ENCODE measurements around the gene CDK5RAP3. TPM values are rescaled to one million over a fixed set of nuclear protein-coding genes. Genes with fewer than 3 reads are reported as not detected.

The CDK5RAP3 gene
- polyA plus RNA-seq, 2 donors, result 103 to 217 TPM

DNA sequence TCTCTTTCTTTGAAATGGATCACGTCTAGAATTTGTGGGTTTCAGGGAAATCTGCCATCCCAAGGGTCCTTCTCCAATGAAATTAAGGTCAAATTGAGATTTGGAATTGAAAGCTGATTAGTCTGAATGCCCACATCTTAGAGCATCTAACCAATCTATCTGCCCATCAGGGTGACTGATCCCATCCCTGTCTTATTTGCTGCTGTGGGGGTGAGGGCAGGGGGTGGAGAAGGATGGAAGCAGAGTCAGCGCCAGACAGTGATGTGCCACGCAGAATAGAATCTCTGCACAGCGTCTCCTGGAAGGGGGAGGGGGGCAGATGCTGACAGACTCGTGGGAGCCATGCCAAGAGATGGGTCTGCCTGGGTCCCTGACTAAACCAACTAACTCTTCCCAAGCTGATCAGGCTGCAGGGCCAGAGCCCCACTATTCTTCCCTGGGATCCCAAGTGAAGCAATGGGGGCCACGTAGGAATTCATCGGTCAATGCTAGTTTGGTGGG is 32.1 kb downstream of the CDK5RAP3 start:
- H3K27me3 ChIP-seq (ENCODE audit: control insufficient read depth in 1 of 2, insufficient read depth in 2 of 2, low read length in 2 of 2), result no peaks in the 10 kb centered on the region
- no peak overlapping the region for H3K27ac ChIP-seq (ENCODE audit: low read depth in 2 of 2, low read length in 1 of 2)
- H3K36me3 ChIP-seq (ENCODE audit: control insufficient read depth in 2 of 2, insufficient read depth in 2 of 2, low read length in 1 of 2), result no peaks in the 10 kb centered on the region
- H3K4me3 ChIP-seq (ENCODE audit: low read depth in 1 of 2, low read length in 2 of 2), result no peak overlapping the region
- 59 to 67% methylated on average over 7 of the region's 7 CpGs for WGBS, 2 donors
- H3K4me1 ChIP-seq (ENCODE audit: control insufficient read depth in 2 of 2, insufficient read depth in 2 of 2, low read length in 1 of 2), result peaks cover 0 to 8% of the 10 kb centered on the region in 2 donors
- H3K9me3 ChIP-seq (ENCODE audit: control insufficient read depth in 2 of 2, insufficient read depth in 1 of 2, low read depth in 1 of 2, low read length in 1 of 2), result no peaks in the 10 kb centered on the region

DNA sequence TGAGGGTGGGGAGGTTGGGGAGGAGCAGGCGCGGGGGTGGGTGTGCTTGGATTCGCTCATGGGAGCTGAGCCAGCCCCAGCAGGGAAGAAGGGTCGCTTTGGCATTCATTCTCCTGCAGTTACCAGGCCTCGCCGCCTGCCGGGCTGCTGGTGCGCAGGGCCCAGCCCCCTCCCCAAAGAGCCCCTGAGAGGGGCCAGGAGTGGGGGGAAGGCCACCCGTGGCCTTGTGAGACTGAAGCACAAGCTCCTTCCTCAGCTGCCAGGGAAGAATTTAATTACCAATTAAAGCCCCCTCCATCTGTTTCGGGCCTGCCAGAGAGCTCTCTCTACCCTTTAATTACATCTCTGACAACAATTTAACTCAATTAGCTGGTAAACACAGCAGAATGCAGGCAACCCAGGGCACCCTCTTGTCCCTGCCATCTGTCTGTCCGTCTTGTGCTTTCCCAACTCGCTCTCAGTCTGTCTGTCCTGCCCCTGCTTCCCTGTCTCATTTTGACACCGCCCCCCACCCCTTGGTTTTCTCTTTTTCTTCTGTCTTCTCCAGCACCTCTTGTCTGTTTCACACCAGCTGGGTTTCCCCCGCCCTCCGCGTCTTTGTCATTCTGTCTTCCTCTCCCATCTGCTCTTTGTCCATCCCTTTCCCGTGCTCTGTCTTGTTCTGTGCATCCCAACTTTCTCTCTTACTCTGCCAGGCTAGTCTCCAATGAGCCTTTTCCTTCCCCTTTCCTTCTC is 32.7 kb downstream of the CDK5RAP3 start:
- Histone ChIP-seq H3K4me1 (ENCODE audit: control insufficient read depth in 2 of 2, insufficient read depth in 2 of 2, low read length in 1 of 2) (peaks cover 0 to 8% of the 10 kb centered on the region in 2 donors), H3K9me3 (ENCODE audit: control insufficient read depth in 2 of 2, insufficient read depth in 1 of 2, low read depth in 1 of 2, low read length in 1 of 2) (no peaks in the 10 kb centered on the region), H3K27ac (ENCODE audit: low read depth in 2 of 2, low read length in 1 of 2) (no peak overlapping the region), H3K27me3 (ENCODE audit: control insufficient read depth in 1 of 2, insufficient read depth in 2 of 2, low read length in 2 of 2) (no peaks in the 10 kb centered on the region), H3K4me3 (ENCODE audit: low read depth in 1 of 2, low read length in 2 of 2) (no peak overlapping the region), H3K36me3 (ENCODE audit: control insufficient read depth in 2 of 2, insufficient read depth in 2 of 2, low read length in 1 of 2) (no peaks in the 10 kb centered on the region)
- 81 to 84% methylated on average over 17 of the region's 17 CpGs for WGBS, 2 donors

DNA sequence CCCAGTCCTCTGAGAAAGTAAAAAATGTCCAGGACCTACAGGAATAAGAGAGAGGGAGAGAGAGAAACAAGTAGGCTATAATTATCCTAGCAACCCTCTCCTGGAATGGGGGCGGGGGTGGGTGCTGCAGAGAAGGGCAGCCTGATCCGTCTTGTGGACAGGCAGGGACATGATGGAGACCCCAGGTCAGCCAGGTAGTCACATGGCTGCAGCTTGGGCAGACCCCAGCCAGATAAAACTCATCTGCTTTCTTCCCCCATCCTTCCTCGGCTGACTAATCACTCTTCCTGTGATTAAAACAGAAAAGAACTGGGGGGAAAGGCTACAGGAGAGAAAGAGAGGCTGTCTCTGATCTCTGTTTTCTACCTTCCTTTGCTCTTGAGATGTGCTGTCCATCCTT is 34.1 kb downstream of the CDK5RAP3 start:
- Histone ChIP-seq H3K27ac (ENCODE audit: low read depth in 2 of 2, low read length in 1 of 2) (no peak overlapping the region), H3K4me1 (ENCODE audit: control insufficient read depth in 2 of 2, insufficient read depth in 2 of 2, low read length in 1 of 2) (peaks cover 0 to 8% of the 10 kb centered on the region in 2 donors)
- WGBS, 2 donors, result 73 to 74% methylated on average over 3 of the region's 3 CpGs

DNA sequence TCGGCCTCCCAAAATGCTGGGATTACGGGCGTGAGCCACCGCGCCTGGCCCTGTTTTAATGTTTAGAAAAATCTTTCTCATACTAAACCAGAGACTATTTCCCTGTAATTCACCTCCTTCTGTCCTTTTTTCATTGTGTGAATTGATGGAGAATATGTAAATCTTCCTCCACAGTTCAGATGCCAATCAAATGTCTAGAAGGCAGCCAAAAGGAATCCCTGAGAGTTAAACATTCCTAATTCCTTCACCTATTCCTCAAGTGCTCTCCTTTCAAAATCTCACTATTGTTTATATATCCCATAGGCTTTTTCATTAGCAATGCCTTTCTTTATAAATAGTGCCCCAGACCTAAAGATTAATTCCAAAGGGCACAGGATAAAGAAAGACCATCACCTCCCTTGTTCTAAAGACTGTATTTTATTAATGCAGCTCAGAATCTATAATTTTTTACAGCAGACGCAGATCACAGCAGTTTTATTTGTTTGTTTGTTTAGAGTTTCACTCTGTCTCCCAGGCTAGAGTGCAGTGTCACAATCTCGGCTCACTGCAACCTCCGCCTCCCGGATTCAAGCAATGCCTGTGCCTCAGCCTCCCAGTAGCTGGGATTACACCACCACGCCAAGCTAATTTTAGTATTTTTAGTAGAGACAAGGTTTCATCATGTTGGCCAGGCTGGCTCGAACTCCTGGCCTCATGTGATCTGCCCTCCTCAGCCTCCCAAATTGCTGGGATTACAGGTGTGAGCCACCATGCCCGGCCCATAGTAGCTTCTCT is 36.2 kb downstream of the CDK5RAP3 start:
- Histone ChIP-seq H3K4me1 (ENCODE audit: control insufficient read depth in 2 of 2, insufficient read depth in 2 of 2, low read length in 1 of 2) (peaks cover under 1 to 11% of the 10 kb centered on the region in 2 donors), H3K4me3 (ENCODE audit: low read depth in 1 of 2, low read length in 2 of 2) (no peak overlapping the region), H3K9me3 (ENCODE audit: control insufficient read depth in 2 of 2, insufficient read depth in 1 of 2, low read depth in 1 of 2, low read length in 1 of 2) (no peaks in the 10 kb centered on the region), H3K36me3 (ENCODE audit: control insufficient read depth in 2 of 2, insufficient read depth in 2 of 2, low read length in 1 of 2) (no peaks in the 10 kb centered on the region), H3K27ac (ENCODE audit: low read depth in 2 of 2, low read length in 1 of 2) (no peak overlapping the region), H3K27me3 (ENCODE audit: control insufficient read depth in 1 of 2, insufficient read depth in 2 of 2, low read length in 2 of 2) (no peaks in the 10 kb centered on the region)
- WGBS, 2 donors, result 87 to 90% methylated on average over 12 of the region's 12 CpGs

More for the DNA sequence above, 34.1 kb downstream of the CDK5RAP3 start:
- Histone ChIP-seq H3K4me3 (ENCODE audit: low read depth in 1 of 2, low read length in 2 of 2) (no peak overlapping the region), H3K36me3 (ENCODE audit: control insufficient read depth in 2 of 2, insufficient read depth in 2 of 2, low read length in 1 of 2) (no peaks in the 10 kb centered on the region), H3K27me3 (ENCODE audit: control insufficient read depth in 1 of 2, insufficient read depth in 2 of 2, low read length in 2 of 2) (no peaks in the 10 kb centered on the region), H3K9me3 (ENCODE audit: control insufficient read depth in 2 of 2, insufficient read depth in 1 of 2, low read depth in 1 of 2, low read length in 1 of 2) (no peaks in the 10 kb centered on the region)

DNA sequence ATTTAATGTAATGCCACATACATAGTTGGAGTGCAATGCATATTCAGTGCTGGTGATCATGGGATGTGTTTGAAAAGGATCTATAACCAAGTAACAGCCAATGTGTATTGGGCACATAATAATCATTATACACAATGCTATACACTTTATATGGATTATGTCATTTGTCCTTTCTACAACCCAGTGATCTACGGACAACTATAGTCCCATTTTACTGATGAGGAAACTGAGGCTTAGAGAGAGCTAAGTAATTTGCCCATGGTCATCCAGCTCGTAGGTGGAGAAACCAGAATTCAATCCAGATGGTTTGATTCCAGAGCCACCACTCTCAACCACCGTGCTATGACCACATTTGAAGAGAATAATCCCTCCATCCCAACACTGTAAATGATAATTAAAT is 39.3 kb downstream of the CDK5RAP3 start:
- peaks cover 3 to 4% of the 10 kb centered on the region in 2 donors for H3K4me1 ChIP-seq (ENCODE audit: control insufficient read depth in 2 of 2, insufficient read depth in 2 of 2, low read length in 1 of 2)
- H3K27me3 ChIP-seq (ENCODE audit: control insufficient read depth in 1 of 2, insufficient read depth in 2 of 2, low read length in 2 of 2), result peaks cover 2 to 5% of the 10 kb centered on the region in 2 donors
- H3K36me3 ChIP-seq (ENCODE audit: control insufficient read depth in 2 of 2, insufficient read depth in 2 of 2, low read length in 1 of 2), result no peaks in the 10 kb centered on the region
- 86 to 89% methylated on average over 3 of the region's 3 CpGs for WGBS, 2 donors
- H3K9me3 ChIP-seq (ENCODE audit: control insufficient read depth in 2 of 2, insufficient read depth in 1 of 2, low read depth in 1 of 2, low read length in 1 of 2), result no peaks in the 10 kb centered on the region
- no peak overlapping the region for H3K27ac ChIP-seq (ENCODE audit: low read depth in 2 of 2, low read length in 1 of 2)
- no peak overlapping the region for H3K4me3 ChIP-seq (ENCODE audit: low read depth in 1 of 2, low read length in 2 of 2)

DNA sequence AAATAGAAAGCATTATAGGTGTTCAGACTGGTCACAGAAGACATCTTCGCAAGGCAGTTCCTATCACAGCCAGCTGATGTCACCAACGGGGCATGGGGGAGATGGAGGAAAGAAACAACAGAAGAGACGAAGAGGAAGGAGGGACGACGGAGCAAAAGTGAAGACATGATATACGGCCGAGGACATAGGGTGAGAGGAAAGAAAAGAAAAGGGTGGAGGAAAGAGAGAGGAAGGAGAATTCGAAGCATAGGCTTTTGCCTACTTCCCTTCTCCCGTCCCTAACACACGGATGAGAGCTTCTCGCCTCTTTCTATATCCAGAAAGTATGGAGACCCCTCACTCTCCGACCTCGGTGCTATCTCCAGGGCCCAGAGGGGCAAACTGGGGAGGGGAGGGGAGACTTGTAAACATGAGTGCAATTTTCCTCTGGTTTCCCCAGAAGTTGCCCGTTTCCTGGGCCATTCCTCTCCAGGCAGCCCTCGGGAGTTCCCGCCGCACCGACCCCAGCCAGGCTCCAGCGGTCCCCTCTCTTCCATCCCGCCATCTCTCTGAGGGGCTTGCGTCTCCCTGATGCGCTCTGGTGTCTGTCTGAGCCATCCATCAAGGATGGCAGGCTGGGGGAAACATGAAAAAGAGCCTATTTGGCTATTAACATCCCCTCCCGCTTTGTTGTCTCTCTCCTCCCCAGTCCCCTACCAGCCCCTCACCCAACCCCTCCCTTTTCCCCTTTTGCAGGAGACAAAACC is 40.7 kb downstream of the CDK5RAP3 start:
- WGBS, 2 donors, result 11 to 13% methylated on average over 23 of the region's 23 CpGs
- Histone ChIP-seq H3K36me3 (ENCODE audit: control insufficient read depth in 2 of 2, insufficient read depth in 2 of 2, low read length in 1 of 2) (no peaks in the 10 kb centered on the region), H3K27me3 (ENCODE audit: control insufficient read depth in 1 of 2, insufficient read depth in 2 of 2, low read length in 2 of 2) (peaks cover 2 to 5% of the 10 kb centered on the region in 2 donors), H3K4me1 (ENCODE audit: control insufficient read depth in 2 of 2, insufficient read depth in 2 of 2, low read length in 1 of 2) (peaks cover 3 to 4% of the 10 kb centered on the region in 2 donors), H3K27ac (ENCODE audit: low read depth in 2 of 2, low read length in 1 of 2) (no peak overlapping the region), H3K9me3 (ENCODE audit: control insufficient read depth in 2 of 2, insufficient read depth in 1 of 2, low read depth in 1 of 2, low read length in 1 of 2) (no peaks in the 10 kb centered on the region), H3K4me3 (ENCODE audit: low read depth in 1 of 2, low read length in 2 of 2) (no peak overlapping the region)

DNA sequence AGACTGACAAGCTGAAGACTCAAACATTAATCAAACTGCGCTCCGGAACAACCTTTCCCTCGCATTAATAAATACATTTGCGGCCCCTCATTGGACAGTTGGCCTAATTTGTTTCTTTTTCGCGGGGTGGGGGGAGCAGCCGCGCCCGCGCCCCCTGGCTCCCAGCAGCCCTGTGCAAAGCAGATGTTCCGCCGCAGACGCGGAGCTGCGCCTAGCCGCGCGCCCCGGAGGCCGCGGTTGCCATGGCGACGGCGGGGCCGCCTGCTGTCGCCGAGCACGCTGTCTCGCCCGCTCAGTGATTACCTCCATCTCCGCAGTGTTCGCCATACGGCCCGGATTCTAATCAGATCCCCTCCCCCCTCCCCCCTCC is 41.2 kb downstream of the CDK5RAP3 start:
- Histone ChIP-seq H3K36me3 (ENCODE audit: control insufficient read depth in 2 of 2, insufficient read depth in 2 of 2, low read length in 1 of 2) (no peaks in the 10 kb centered on the region), H3K4me1 (ENCODE audit: control insufficient read depth in 2 of 2, insufficient read depth in 2 of 2, low read length in 1 of 2) (peaks cover 3 to 4% of the 10 kb centered on the region in 2 donors), H3K27ac (ENCODE audit: low read depth in 2 of 2, low read length in 1 of 2) (no peak overlapping the region), H3K27me3 (ENCODE audit: control insufficient read depth in 1 of 2, insufficient read depth in 2 of 2, low read length in 2 of 2) (peaks cover 2 to 5% of the 10 kb centered on the region in 2 donors), H3K4me3 (ENCODE audit: low read depth in 1 of 2, low read length in 2 of 2) (peak overlapping the region in 1 of 2 donors; percentile 27), H3K9me3 (ENCODE audit: control insufficient read depth in 2 of 2, insufficient read depth in 1 of 2, low read depth in 1 of 2, low read length in 1 of 2) (no peaks in the 10 kb centered on the region)
- WGBS, 2 donors, result 0% methylated on average over 32 to 34 of the region's 34 CpGs

DNA sequence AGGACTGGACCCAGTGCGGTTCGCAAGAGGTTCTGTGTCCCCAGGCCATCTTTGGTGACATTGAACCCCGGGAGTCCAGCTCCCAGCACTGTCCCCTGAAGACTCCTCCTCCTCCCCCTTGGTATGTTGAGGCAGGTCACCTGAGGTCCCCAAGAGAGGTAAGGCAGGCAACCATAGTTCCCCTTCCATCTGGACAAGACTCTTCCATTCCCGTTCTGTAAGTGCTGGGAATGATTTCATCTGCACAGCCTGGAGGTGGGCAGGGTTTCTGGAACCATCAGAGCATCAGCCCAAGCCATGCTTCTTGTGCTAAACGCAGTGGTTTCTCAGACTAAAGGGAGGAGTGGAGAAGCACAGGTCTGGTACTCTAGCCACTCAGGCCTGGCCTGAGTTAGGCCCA is 41.7 kb downstream of the CDK5RAP3 start:
- Histone ChIP-seq H3K4me3 (ENCODE audit: low read depth in 1 of 2, low read length in 2 of 2) (no peak overlapping the region), H3K9me3 (ENCODE audit: control insufficient read depth in 2 of 2, insufficient read depth in 1 of 2, low read depth in 1 of 2, low read length in 1 of 2) (no peaks in the 10 kb centered on the region), H3K36me3 (ENCODE audit: control insufficient read depth in 2 of 2, insufficient read depth in 2 of 2, low read length in 1 of 2) (no peaks in the 10 kb centered on the region), H3K4me1 (ENCODE audit: control insufficient read depth in 2 of 2, insufficient read depth in 2 of 2, low read length in 1 of 2) (peaks cover 3 to 4% of the 10 kb centered on the region in 2 donors), H3K27me3 (ENCODE audit: control insufficient read depth in 1 of 2, insufficient read depth in 2 of 2, low read length in 2 of 2) (peaks cover 2 to 5% of the 10 kb centered on the region in 2 donors), H3K27ac (ENCODE audit: low read depth in 2 of 2, low read length in 1 of 2) (no peak overlapping the region)
- 38 to 47% methylated on average over 5 of the region's 5 CpGs for WGBS, 2 donors

DNA sequence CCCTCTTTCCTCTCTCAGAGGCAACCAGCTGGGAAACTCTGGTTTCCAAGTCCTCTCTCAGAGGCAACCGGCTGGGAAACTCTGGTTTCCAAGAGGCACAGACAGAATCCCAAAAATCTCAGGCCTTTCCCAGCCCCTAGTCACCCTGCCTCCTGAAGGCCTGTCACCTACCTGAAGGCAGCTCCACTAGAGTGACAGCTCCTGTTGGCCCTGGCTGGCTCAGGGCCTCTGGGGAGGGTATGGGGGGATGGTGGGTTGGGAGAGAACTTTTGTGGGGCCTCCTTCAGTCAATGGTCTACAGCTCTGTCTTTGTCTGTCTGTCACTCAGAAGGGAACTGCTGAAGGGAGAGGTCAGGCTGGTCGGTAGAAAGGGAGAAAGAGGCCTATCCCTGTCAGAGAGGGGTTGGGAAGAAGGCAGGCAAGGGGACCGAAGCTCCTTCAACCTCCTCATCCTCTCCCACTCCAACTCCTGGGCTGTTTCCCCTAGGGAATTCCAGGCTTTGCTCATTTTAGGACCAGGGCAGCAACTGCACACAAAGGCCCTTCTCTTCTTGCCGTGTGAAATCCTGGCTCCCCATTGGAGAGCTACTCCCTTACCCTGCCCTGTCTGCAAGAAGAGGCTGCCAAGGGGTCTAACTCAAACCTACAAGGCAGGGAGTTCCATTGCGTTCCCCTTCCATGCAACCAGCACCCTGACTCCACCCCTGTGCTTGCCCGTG is 43.1 kb downstream of the CDK5RAP3 start:
- Histone ChIP-seq H3K9me3 (ENCODE audit: control insufficient read depth in 2 of 2, insufficient read depth in 1 of 2, low read depth in 1 of 2, low read length in 1 of 2) (no peaks in the 10 kb centered on the region), H3K27me3 (ENCODE audit: control insufficient read depth in 1 of 2, insufficient read depth in 2 of 2, low read length in 2 of 2) (peaks cover 2 to 5% of the 10 kb centered on the region in 2 donors)
- WGBS, 2 donors, result 85 to 88% methylated on average over 6 of the region's 6 CpGs

More for the DNA sequence above, 43.1 kb downstream of the CDK5RAP3 start:
- no peak overlapping the region for H3K4me3 ChIP-seq (ENCODE audit: low read depth in 1 of 2, low read length in 2 of 2)
- no peak overlapping the region for H3K27ac ChIP-seq (ENCODE audit: low read depth in 2 of 2, low read length in 1 of 2)
- H3K36me3 ChIP-seq (ENCODE audit: control insufficient read depth in 2 of 2, insufficient read depth in 2 of 2, low read length in 1 of 2), result no peaks in the 10 kb centered on the region
- peaks cover 3 to 4% of the 10 kb centered on the region in 2 donors for H3K4me1 ChIP-seq (ENCODE audit: control insufficient read depth in 2 of 2, insufficient read depth in 2 of 2, low read length in 1 of 2)

Data from esophagus (tissue), 2 donors.